Measurements from ENCODE around the gene ALDH8A1.

The ALDH8A1 gene

GRCh38 chr6:134990262-134990661, 40.4 kb upstream of the ALDH8A1 start:
- H3K4me3 ChIP-seq (replicated peaks in 1 of 2; ENCODE audit: low read depth in 2 of 2, low read length in 2 of 2) = no peak overlapping the region
- DNase-seq (ENCODE audit: low read depth in 2 of 2) = no peak
- TF ChIP-seq, protein P1, sequence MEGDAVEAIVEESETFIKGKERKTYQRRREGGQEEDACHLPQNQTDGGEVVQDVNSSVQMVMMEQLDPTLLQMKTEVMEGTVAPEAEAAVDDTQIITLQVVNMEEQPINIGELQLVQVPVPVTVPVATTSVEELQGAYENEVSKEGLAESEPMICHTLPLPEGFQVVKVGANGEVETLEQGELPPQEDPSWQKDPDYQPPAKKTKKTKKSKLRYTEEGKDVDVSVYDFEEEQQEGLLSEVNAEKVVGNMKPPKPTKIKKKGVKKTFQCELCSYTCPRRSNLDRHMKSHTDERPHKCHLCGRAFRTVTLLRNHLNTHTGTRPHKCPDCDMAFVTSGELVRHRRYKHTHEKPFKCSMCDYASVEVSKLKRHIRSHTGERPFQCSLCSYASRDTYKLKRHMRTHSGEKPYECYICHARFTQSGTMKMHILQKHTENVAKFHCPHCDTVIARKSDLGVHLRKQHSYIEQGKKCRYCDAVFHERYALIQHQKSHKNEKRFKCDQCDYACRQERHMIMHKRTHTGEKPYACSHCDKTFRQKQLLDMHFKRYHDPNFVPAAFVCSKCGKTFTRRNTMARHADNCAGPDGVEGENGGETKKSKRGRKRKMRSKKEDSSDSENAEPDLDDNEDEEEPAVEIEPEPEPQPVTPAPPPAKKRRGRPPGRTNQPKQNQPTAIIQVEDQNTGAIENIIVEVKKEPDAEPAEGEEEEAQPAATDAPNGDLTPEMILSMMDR (IDR thresholded peaks at IDR 0.05; ENCODE audit: low read depth, low read length) = no peak

- no peak overlapping the region for H3K4me3 ChIP-seq (replicated peaks in 1 of 2; ENCODE audit: low read depth in 2 of 2, low read length in 2 of 2)
- peak; percentile 19 to 67 for DNase-seq (ENCODE audit: low read depth in 2 of 2)
- TF ChIP-seq, protein P1 (IDR thresholded peaks at IDR 0.05; ENCODE audit: low read depth, low read length) = no peak
Measured at GRCh38 chr6:134984821-134985220, 34.9 kb upstream of the ALDH8A1 start.

DNA sequence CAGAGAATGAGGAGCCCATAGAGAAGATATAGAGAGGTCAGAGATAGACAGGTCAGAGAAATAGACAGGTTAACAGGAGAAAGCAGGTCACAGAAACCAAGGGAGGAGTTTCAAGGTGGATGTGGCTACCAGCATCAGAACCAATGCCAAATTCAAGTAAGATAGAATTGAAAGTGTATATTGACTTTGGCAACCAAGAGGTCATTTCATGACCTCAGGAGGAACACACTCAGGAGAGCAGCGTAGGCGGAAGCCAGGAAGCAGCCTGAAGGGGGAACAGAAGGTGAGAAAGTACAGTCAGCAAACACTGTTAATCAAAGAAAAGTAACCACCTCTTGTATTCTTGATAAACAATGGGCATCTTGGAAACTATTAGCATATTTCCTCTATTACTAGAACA, 33.9 kb upstream of the ALDH8A1 start:
- no peak for DNase-seq (ENCODE audit: low read depth in 2 of 2)
- no peak overlapping the region for H3K4me3 ChIP-seq (replicated peaks in 1 of 2; ENCODE audit: low read depth in 2 of 2, low read length in 2 of 2)
- TF ChIP-seq, protein P1 (IDR thresholded peaks at IDR 0.05; ENCODE audit: low read depth, low read length) = no peak

GRCh38 chr6:134982161-134982560, 32.3 kb upstream of the ALDH8A1 start:
- H3K4me3 ChIP-seq (replicated peaks in 1 of 2; ENCODE audit: low read depth in 2 of 2, low read length in 2 of 2) = no peak overlapping the region
- TF ChIP-seq, protein P1 (IDR thresholded peaks at IDR 0.05; ENCODE audit: low read depth, low read length) = no peak
- DNase-seq (ENCODE audit: low read depth in 2 of 2) = no peak

GRCh38 chr6:134980846-134981245, 30.9 kb upstream of the ALDH8A1 start:
- TF ChIP-seq, protein P1 (IDR thresholded peaks at IDR 0.05; ENCODE audit: low read depth, low read length) = no peak
- no peak for DNase-seq (ENCODE audit: low read depth in 2 of 2)
- no peak overlapping the region for H3K4me3 ChIP-seq (replicated peaks in 1 of 2; ENCODE audit: low read depth in 2 of 2, low read length in 2 of 2)

GRCh38 chr6:134979142-134979541, 29.2 kb upstream of the ALDH8A1 start:
- DNase-seq (ENCODE audit: low read depth in 2 of 2) = no peak
- H3K4me3 ChIP-seq (replicated peaks in 1 of 2; ENCODE audit: low read depth in 2 of 2, low read length in 2 of 2) = no peak overlapping the region
- TF ChIP-seq, protein P1 (IDR thresholded peaks at IDR 0.05; ENCODE audit: low read depth, low read length) = no peak

DNA sequence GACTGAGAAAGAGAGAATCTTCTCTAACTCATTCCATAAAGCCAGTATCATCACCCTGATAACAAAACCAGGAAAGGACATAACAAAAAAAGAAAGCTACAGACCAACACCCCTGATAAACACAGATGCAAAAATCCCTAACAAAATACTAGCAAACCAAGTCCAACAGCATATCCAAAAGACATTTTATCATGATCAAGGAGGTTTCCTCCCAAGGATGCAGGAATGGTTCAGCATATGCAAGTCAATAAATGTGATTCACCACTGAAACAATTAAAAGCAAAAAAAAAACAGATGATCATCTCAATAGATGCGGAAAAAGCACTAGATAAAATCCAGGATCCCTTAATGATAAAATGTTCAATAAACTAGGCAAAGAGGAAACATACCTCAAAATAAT, 24.5 kb upstream of the ALDH8A1 start:
- TF ChIP-seq, protein P1 (IDR thresholded peaks at IDR 0.05; ENCODE audit: low read depth, low read length) = no peak

More for the DNA sequence above, 24.5 kb upstream of the ALDH8A1 start:
- no peak overlapping the region for H3K4me3 ChIP-seq (replicated peaks in 1 of 2; ENCODE audit: low read depth in 2 of 2, low read length in 2 of 2)
- no peak for DNase-seq (ENCODE audit: low read depth in 2 of 2)
